GM12878 (cell line): ENCODE data around the gene EYS. TPM values are rescaled to one million over a fixed set of nuclear protein-coding genes. Genes with fewer than 3 reads are reported as not detected.

Experiments
- ATAC-seq: fragments of 200-7000 bp; cut with Tn5 transposase; 3 replicates; pipeline ENCODE4 v1.9.1; 2020; ENCODE audit warnings: mild to moderate bottlenecking, moderate library complexity
- BruUV-seq: library from RNA; stranded (reverse); fragments of 400-500 nt; replicated peaks from 2 replicates; lab custom pipeline; 2021; lab: Mats Ljungman, UMichigan
- CTCF ChIA-PET: fragments of 300-600 bp; sonication (Branson Sonifier 250); formaldehyde crosslinking; extraction: SDS; loops from one replicate; lab custom pipeline; 2021; ENCODE audit warnings: inconsistent platforms; lab: Yijun Ruan, JAX
- POLR2A ChIA-PET: fragments of 350-600 bp; formaldehyde crosslinking; extraction: SDS; loops from one replicate; lab custom pipeline; 2021; ENCODE audit warnings: inconsistent platforms; lab: Charles Lee
- RAD21 ChIA-PET: fragments of 300-600 bp; sonication (Branson Sonifier 250); formaldehyde crosslinking; loops from one replicate; lab custom pipeline; 2023; ENCODE audit warnings: antibody characterized with exemption; ENCODE audit not compliant: unreplicated experiment; lab: Charles Lee
- SMC1A ChIA-PET: fragments of 300-600 bp; sonication (Branson Sonifier 250); formaldehyde crosslinking; loops from one replicate; lab custom pipeline; 2023; ENCODE audit not compliant: unreplicated experiment, uncharacterized antibody; lab: Charles Lee
- DNase-seq: peaks from one replicate; pipeline ENCODE4 v3.0.0-alpha.2; 2011; ENCODE audit warnings: low read depth, low spot score
- FAIRE-seq: peaks from 3 replicates; lab custom pipeline; 2011; peaks lifted over from hg19 to GRCh38; lab: Jason Lieb, UNC
- H2AFZ ChIP-seq: 2 replicates; pipeline ENCODE4 v1.6.0; 2011; ENCODE audit warnings: low read depth, low read length, control low read depth; ENCODE audit not compliant: control insufficient read depth
- H3K27ac ChIP-seq: 2 replicates; pipeline ENCODE4 v1.5.1; 2011; ENCODE audit warnings: control low read depth; ENCODE audit not compliant: control insufficient read depth, insufficient read depth
- H3K27me3 ChIP-seq, 2 experiments: replicated peaks in 1 of 2; 2 replicates each; pipeline versions ENCODE4 v1.6.0 to v1.6.1; 2011; ENCODE audit warnings: low read length in 1 of 2; ENCODE audit not compliant: control insufficient read depth in 2 of 2, insufficient read depth in 2 of 2
- H3K36me3 ChIP-seq, 2 experiments: 2 replicates each; pipeline ENCODE4 v1.5.1; 2011; ENCODE audit warnings: low read length in 1 of 2; ENCODE audit not compliant: control insufficient read depth in 2 of 2, insufficient read depth in 2 of 2
- H3K4me1 ChIP-seq: 2 replicates; pipeline ENCODE4 v1.6.1; 2011; ENCODE audit warnings: mild to moderate bottlenecking, low read length, moderate library complexity, mixed read lengths; ENCODE audit not compliant: control insufficient read depth, insufficient read depth
- H3K4me2 ChIP-seq: 2 replicates; pipeline ENCODE4 v1.6.0; 2011; ENCODE audit warnings: control low read depth; ENCODE audit not compliant: control insufficient read depth, insufficient read depth
- H3K4me3 ChIP-seq: fragments of 200-600 bp; sonication (generic); 2 replicates; pipeline ENCODE4 v1.5.1; 2016
- H3K79me2 ChIP-seq: 2 replicates; pipeline ENCODE4 v1.6.0; 2011; ENCODE audit warnings: low read length; ENCODE audit not compliant: control insufficient read depth, insufficient read depth
- H3K9ac ChIP-seq: 2 replicates; pipeline ENCODE4 v1.8.0; 2011; ENCODE audit warnings: low read length, control low read depth, mixed read lengths; ENCODE audit not compliant: control insufficient read depth, insufficient read depth
- H3K9me3 ChIP-seq: replicated peaks from 3 replicates; pipeline ENCODE4 v1.5.1; 2011; ENCODE audit warnings: mild to moderate bottlenecking, low read length; ENCODE audit not compliant: control insufficient read depth, insufficient read depth
- H4K20me1 ChIP-seq: 2 replicates; pipeline ENCODE4 v1.6.0; 2011; ENCODE audit not compliant: control insufficient read depth, insufficient read depth
- JUNB ChIP-seq: IDR thresholded peaks from 2 replicates; pipeline ENCODE4 v1.6.1; 2016; ENCODE audit warnings: antibody characterized with exemption, mild to moderate bottlenecking
- NFYA ChIP-seq: IDR thresholded peaks from 2 replicates; pipeline ENCODE4 v1.6.1; 2011; ENCODE audit warnings: low read depth, mild to moderate bottlenecking, low read length, improper control_type of control experiment, borderline replicate concordance
- SREBF1 ChIP-seq: IDR thresholded peaks from 2 replicates; pipeline ENCODE4 v1.6.1; 2012; ENCODE audit warnings: mild to moderate bottlenecking, low read length
- TCF7 ChIP-seq: IDR thresholded peaks from 2 replicates; pipeline ENCODE4 v1.6.1; 2014; ENCODE audit warnings: antibody characterized with exemption, borderline replicate concordance
- YBX1 ChIP-seq: fragments of 450-650 bp; IDR thresholded peaks from 2 replicates; pipeline ENCODE4 v1.6.1; 2016; ENCODE audit warnings: antibody characterized with exemption
- WGBS: methylation state at CpG from one replicate; pipeline ENCODE4 v1.1.6; 2016; ENCODE audit warnings: low lambda C conversion rate; ENCODE audit not compliant: insufficient replicate concordance, insufficient coverage; ENCODE audit errors: missing lambda C conversion rate; 5-methylcytosine and 5-hydroxymethylcytosine counted together
- in situ Hi-C: fragments of 300-500 bp; cut with MboI; formaldehyde crosslinking; loops from 9 replicates; pipeline ENCODE4 v1.14.3; 2018; ENCODE audit warnings: mixed read lengths
- intact Hi-C: fragments of 100-400 bp; cut with micrococcal nuclease; formaldehyde crosslinking; loops from one replicate; pipeline ENCODE4 v1.14.2; 2022; ENCODE audit not compliant: unreplicated experiment
- polyA plus RNA-seq, 11 experiments: library from polyadenylated mRNA; depleted of rRNA in 4 of 11; unstranded in 6 of 11; stranded (reverse) in 5 of 11; fragments of >200 nt; fragmentation: Nextera tagmentation in 4 of 11; fragmentation: Illumina TruSeq in 1 of 11; extraction: Ambion mirVana in 4 of 11; extraction: Trizol in 1 of 11; gene quantifications; 1 replicate in 1 of 11; 2 replicates in 10 of 11; pipeline versions ENCODE4 v1.2.1 to v1.2.3, GENCODE V29; 2011 to 2016; ENCODE audit warnings: inconsistent platforms in 2 of 11, missing spikeins in 2 of 11, low read depth in 1 of 11
- total RNA-seq, 4 experiments: library from RNA; depleted of rRNA in 3 of 4; stranded (reverse); fragments of >200 nt in 3 of 4; fragmentation: Illumina TruSeq in 1 of 4; extraction: Trizol in 1 of 4; gene quantifications; 2 replicates each; pipeline versions ENCODE4 v1.2.1 to v1.2.3, GENCODE V29; 2013 to 2021
- TF ChIP-seq, protein P1 (sequence below): fragments of 450-650 bp; IDR thresholded peaks from 2 replicates; pipeline ENCODE4 v1.6.1; 2016; ENCODE audit warnings: mild to moderate bottlenecking
- TF ChIP-seq, protein P2 (sequence below): fragments of 450-650 bp; IDR thresholded peaks from 2 replicates; pipeline ENCODE4 v1.6.1; 2014; ENCODE audit warnings: mild to moderate bottlenecking
- TF ChIP-seq, protein P3 (sequence below): fragments of 450-650 bp; IDR thresholded peaks from 2 replicates; pipeline ENCODE4 v1.6.1; 2017; ENCODE audit warnings: mild to moderate bottlenecking, moderate library complexity
- TF ChIP-seq, protein P4 (sequence below): fragments of 450-650 bp; IDR thresholded peaks from 2 replicates; pipeline ENCODE4 v1.6.1; 2016; ENCODE audit warnings: mild to moderate bottlenecking, moderate library complexity, borderline replicate concordance

EYS gene
- total and polyA plus RNA-seq, 10 of the 15 experiments (the other 5 are each of a cell fraction or from before 2014, with no cell fraction given): under 0.01 to 0.14 (median 0.02) TPM; not detected in 1

GRCh38 chr6:65135567-65135966 is 571.5 kb downstream of the EYS start:
- ChIA-PET RAD21 (no interaction called here), CTCF (no interaction called here), POLR2A (no interaction called here), SMC1A (interaction anchor here (1.1 kb wide), 1 partner anchor 12 kb away, joined by 3 read pairs; no protein-coding TSS in a partner anchor)
- H4K20me1 ChIP-seq: no peaks in the 10 kb centered on the region
- intact Hi-C loops (no loop called here), in situ Hi-C loops (no loop called here)
- no peak overlapping the region for H3K4me2 ChIP-seq
- no peak overlapping the region for H3K9ac ChIP-seq
- H3K79me2 ChIP-seq: no peaks in the 10 kb centered on the region
- DNase-seq: no peak
- H3K27me3 ChIP-seq: no peaks in the 10 kb centered on the region
- FAIRE-seq: no peak
- no TSS peak for BruUV-seq
- WGBS: 0% methylated on average over 2 of the region's 2 CpGs
- H2AFZ ChIP-seq: no peak overlapping the region
- H3K4me1 ChIP-seq: no peaks in the 10 kb centered on the region
- H3K36me3 ChIP-seq: no peaks in the 10 kb centered on the region
- no peaks in the 10 kb centered on the region for H3K9me3 ChIP-seq
- no peak overlapping the region for H3K27ac ChIP-seq
- no peak for ATAC-seq
- no peak overlapping the region for H3K4me3 ChIP-seq
- TF ChIP-seq, protein P1, sequence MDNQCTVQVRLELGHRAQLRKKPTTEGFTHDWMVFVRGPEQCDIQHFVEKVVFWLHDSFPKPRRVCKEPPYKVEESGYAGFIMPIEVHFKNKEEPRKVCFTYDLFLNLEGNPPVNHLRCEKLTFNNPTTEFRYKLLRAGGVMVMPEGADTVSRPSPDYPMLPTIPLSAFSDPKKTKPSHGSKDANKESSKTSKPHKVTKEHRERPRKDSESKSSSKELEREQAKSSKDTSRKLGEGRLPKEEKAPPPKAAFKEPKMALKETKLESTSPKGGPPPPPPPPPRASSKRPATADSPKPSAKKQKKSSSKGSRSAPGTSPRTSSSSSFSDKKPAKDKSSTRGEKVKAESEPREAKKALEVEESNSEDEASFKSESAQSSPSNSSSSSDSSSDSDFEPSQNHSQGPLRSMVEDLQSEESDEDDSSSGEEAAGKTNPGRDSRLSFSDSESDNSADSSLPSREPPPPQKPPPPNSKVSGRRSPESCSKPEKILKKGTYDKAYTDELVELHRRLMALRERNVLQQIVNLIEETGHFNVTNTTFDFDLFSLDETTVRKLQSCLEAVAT: no peak
- TF ChIP-seq NFYA: no peak
- no peak for TF ChIP-seq TCF7
- TF ChIP-seq, protein P2, sequence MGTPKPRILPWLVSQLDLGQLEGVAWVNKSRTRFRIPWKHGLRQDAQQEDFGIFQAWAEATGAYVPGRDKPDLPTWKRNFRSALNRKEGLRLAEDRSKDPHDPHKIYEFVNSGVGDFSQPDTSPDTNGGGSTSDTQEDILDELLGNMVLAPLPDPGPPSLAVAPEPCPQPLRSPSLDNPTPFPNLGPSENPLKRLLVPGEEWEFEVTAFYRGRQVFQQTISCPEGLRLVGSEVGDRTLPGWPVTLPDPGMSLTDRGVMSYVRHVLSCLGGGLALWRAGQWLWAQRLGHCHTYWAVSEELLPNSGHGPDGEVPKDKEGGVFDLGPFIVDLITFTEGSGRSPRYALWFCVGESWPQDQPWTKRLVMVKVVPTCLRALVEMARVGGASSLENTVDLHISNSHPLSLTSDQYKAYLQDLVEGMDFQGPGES: no peak
- no peak for TF ChIP-seq JUNB
- TF ChIP-seq, protein P3, sequence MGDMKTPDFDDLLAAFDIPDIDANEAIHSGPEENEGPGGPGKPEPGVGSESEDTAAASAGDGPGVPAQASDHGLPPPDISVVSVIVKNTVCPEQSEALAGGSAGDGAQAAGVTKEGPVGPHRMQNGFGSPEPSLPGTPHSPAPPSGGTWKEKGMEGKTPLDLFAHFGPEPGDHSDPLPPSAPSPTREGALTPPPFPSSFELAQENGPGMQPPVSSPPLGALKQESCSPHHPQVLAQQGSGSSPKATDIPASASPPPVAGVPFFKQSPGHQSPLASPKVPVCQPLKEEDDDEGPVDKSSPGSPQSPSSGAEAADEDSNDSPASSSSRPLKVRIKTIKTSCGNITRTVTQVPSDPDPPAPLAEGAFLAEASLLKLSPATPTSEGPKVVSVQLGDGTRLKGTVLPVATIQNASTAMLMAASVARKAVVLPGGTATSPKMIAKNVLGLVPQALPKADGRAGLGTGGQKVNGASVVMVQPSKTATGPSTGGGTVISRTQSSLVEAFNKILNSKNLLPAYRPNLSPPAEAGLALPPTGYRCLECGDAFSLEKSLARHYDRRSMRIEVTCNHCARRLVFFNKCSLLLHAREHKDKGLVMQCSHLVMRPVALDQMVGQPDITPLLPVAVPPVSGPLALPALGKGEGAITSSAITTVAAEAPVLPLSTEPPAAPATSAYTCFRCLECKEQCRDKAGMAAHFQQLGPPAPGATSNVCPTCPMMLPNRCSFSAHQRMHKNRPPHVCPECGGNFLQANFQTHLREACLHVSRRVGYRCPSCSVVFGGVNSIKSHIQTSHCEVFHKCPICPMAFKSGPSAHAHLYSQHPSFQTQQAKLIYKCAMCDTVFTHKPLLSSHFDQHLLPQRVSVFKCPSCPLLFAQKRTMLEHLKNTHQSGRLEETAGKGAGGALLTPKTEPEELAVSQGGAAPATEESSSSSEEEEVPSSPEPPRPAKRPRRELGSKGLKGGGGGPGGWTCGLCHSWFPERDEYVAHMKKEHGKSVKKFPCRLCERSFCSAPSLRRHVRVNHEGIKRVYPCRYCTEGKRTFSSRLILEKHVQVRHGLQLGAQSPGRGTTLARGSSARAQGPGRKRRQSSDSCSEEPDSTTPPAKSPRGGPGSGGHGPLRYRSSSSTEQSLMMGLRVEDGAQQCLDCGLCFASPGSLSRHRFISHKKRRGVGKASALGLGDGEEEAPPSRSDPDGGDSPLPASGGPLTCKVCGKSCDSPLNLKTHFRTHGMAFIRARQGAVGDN: no peak
- TF ChIP-seq, protein P4, sequence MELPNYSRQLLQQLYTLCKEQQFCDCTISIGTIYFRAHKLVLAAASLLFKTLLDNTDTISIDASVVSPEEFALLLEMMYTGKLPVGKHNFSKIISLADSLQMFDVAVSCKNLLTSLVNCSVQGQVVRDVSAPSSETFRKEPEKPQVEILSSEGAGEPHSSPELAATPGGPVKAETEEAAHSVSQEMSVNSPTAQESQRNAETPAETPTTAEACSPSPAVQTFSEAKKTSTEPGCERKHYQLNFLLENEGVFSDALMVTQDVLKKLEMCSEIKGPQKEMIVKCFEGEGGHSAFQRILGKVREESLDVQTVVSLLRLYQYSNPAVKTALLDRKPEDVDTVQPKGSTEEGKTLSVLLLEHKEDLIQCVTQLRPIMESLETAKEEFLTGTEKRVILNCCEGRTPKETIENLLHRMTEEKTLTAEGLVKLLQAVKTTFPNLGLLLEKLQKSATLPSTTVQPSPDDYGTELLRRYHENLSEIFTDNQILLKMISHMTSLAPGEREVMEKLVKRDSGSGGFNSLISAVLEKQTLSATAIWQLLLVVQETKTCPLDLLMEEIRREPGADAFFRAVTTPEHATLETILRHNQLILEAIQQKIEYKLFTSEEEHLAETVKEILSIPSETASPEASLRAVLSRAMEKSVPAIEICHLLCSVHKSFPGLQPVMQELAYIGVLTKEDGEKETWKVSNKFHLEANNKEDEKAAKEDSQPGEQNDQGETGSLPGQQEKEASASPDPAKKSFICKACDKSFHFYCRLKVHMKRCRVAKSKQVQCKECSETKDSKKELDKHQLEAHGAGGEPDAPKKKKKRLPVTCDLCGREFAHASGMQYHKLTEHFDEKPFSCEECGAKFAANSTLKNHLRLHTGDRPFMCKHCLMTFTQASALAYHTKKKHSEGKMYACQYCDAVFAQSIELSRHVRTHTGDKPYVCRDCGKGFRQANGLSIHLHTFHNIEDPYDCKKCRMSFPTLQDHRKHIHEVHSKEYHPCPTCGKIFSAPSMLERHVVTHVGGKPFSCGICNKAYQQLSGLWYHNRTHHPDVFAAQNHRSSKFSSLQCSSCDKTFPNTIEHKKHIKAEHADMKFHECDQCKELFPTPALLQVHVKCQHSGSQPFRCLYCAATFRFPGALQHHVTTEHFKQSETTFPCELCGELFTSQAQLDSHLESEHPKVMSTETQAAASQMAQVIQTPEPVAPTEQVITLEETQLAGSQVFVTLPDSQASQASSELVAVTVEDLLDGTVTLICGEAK: no peak
- no peak for TF ChIP-seq YBX1
- TF ChIP-seq SREBF1: no peak
